Activated T-cell treated with anti-CD3 and anti-CD28 coated beads, Interleukin-2, amount 50 U/mL, for 72 hours (primary cell): Measurements from ENCODE around the gene LCN1. TPM values are rescaled to one million over a fixed set of nuclear protein-coding genes. Genes with fewer than 3 reads are reported as not detected.
"Not testable (repeated sequence)": the region's sequence is repeated elsewhere in the genome, so short reads cannot be mapped to it uniquely, and the experiment has no call there.

Experiments used
- ATAC-seq, 2 donors: fragments of 150-1000 bp; cut with Tn5 transposase; replicated peaks in 1 of 2; 2 replicates each; pipeline ENCODE4 v1.10.0; 2021; ENCODE audit warnings: moderate library complexity in 2 of 2, mild to moderate bottlenecking in 1 of 2
- DNase-seq, 2 donors: peaks; one replicate each; pipeline ENCODE4 v3.0.0; 2021 to 2022; ENCODE audit warnings: mixed read lengths in 1 of 2
- H3K27ac Mint-ChIP-seq: one replicate; pipeline ENCODE4 v1.8.0; 2022; ENCODE audit warnings: mild to moderate bottlenecking, moderate library complexity, mixed read lengths
- H3K27me3 Mint-ChIP-seq: one replicate; pipeline ENCODE4 v1.8.0; 2022; ENCODE audit warnings: low read depth, mixed read lengths
- H3K36me3 Mint-ChIP-seq, 2 donors: one replicate each; pipeline ENCODE4 v1.8.0; 2022; ENCODE audit warnings: mixed read lengths in 2 of 2, mild to moderate bottlenecking in 1 of 2; ENCODE audit not compliant: insufficient read depth in 2 of 2
- H3K4me1 Mint-ChIP-seq: one replicate; pipeline ENCODE4 v1.8.0; 2022; ENCODE audit warnings: low read depth, mixed read lengths
- H3K4me3 Mint-ChIP-seq, 2 donors: one replicate each; pipeline ENCODE4 v1.8.0; 2022; ENCODE audit warnings: mild to moderate bottlenecking in 2 of 2, mixed read lengths in 2 of 2, moderate library complexity in 2 of 2
- H3K9me3 Mint-ChIP-seq, 2 donors: one replicate each; pipeline ENCODE4 v1.8.0; 2022; ENCODE audit warnings: mixed read lengths in 2 of 2
- total RNA-seq, 2 donors: library from RNA; stranded (reverse); gene quantifications; one replicate each; pipeline ENCODE4 v1.2.3, GENCODE V29; 2022

LCN1 gene
- total RNA-seq, 2 donors from 2014 or later, result not detected

GRCh38 chr9:135526730-135527571 lies 5.7 kb downstream of the LCN1 start:
- H3K4me1 Mint-ChIP-seq, result no peaks in the 10 kb centered on the region
- DNase-seq (no peak), ATAC-seq (no peak)
- H3K27ac Mint-ChIP-seq, result no peak overlapping the region
- H3K9me3 Mint-ChIP-seq, result no peaks in the 10 kb centered on the region
- H3K27me3 Mint-ChIP-seq, result no peaks in the 10 kb centered on the region
- no peak overlapping the region for H3K4me3 Mint-ChIP-seq
- H3K36me3 Mint-ChIP-seq, result no peaks in the 10 kb centered on the region

DNA sequence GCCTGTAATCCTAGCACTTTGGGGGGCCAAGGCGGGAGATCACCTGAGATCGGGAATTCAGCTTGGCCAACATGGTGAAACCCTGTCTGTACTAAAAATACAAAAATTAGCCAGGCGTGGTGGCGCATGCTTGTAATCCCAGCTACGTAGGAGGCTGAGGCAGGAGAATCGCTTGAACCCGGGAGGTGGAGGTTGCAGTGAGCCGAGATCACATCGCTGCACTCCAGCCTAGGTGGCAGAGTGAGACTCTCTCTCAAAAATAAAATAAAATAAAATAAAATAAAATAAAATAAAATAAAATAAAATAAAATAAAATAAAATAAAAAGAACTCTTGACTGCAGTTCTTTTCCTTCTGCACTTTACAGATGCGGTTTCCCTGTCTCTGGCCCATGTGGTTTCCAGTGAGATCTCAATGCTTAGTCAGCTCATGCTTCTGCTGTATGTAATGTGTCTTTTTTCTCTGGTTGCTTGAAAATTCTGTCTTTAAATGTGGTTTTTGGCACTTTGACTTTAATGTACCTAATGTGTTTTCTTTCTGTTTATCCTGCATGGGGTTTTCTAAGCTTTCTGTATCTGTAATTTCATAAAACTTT lies 7.7 kb downstream of the LCN1 start:
- H3K4me1 Mint-ChIP-seq, DNase-seq, H3K9me3 Mint-ChIP-seq, H3K4me3 Mint-ChIP-seq, H3K36me3 Mint-ChIP-seq, H3K27ac Mint-ChIP-seq, H3K27me3 Mint-ChIP-seq: not testable (repeated sequence)
- peak in 1 of 2 donors; percentile 25 for ATAC-seq

- H3K27ac Mint-ChIP-seq, result no peak overlapping the region
- ATAC-seq (no peak), DNase-seq (no peak)
- H3K36me3 Mint-ChIP-seq, result no peaks in the 10 kb centered on the region
- H3K4me3 Mint-ChIP-seq, result no peak overlapping the region
- no peaks in the 10 kb centered on the region for H3K9me3 Mint-ChIP-seq
- H3K27me3 Mint-ChIP-seq, result no peaks in the 10 kb centered on the region
- no peaks in the 10 kb centered on the region for H3K4me1 Mint-ChIP-seq
Measured at GRCh38 chr9:135530146-135530545, 8.9 kb downstream of the LCN1 start.

DNA sequence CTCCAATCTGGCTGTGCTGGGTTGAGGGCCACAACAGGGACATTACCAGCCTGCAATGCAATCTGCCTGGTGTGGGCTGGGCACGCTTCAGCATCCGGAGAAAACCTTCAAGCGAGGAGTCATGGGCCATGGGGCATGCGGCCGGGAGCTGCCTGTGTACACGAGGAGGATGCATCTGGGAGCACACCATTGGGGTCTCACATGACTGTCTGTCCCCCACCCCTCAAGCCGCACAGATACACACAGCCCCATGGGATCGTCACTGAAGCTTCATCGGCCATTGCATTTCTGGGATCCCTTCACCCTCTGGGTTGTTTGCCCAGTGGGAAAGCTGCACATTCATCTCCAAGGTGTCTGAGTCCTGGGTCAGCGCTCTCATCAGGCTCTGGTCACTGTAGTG lies 9.9 kb downstream of the LCN1 start:
- H3K27me3 Mint-ChIP-seq, result no peaks in the 10 kb centered on the region
- no peak overlapping the region for H3K4me3 Mint-ChIP-seq
- no peak overlapping the region for H3K27ac Mint-ChIP-seq
- no peaks in the 10 kb centered on the region for H3K36me3 Mint-ChIP-seq
- H3K4me1 Mint-ChIP-seq, result no peaks in the 10 kb centered on the region
- DNase-seq (no peak), ATAC-seq (no peak)
- no peaks in the 10 kb centered on the region for H3K9me3 Mint-ChIP-seq

DNA sequence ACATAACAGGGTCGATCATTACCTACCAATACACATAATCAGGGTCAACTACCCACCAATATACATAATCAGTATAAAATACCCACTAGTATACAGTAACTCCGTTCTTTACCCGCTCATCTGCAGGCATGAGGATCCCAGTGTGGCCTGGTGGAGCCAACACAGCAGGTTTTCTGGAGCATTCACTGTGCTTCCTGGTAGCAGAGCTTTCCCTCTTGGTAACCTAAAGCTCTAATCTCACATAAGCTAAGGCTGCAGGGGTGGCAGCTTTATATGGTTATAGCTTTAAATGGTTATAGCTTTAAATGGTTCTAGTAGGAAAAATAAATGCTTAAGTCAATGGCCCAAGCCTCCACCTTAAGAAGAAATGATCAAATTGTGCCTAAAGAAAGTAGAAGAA lies 11.9 kb downstream of the LCN1 start:
- DNase-seq (no peak), ATAC-seq (no peak)
- Mint-ChIP-seq H3K4me3 (no peak overlapping the region), H3K9me3 (no peaks in the 10 kb centered on the region), H3K4me1 (no peaks in the 10 kb centered on the region), H3K27me3 (no peaks in the 10 kb centered on the region), H3K36me3 (no peaks in the 10 kb centered on the region), H3K27ac (no peak overlapping the region)

- ATAC-seq (no peak), DNase-seq (no peak)
- no peaks in the 10 kb centered on the region for H3K36me3 Mint-ChIP-seq
- H3K4me3 Mint-ChIP-seq, result no peak overlapping the region
- H3K27ac Mint-ChIP-seq, result no peak overlapping the region
- no peaks in the 10 kb centered on the region for H3K4me1 Mint-ChIP-seq
- no peaks in the 10 kb centered on the region for H3K9me3 Mint-ChIP-seq
- H3K27me3 Mint-ChIP-seq, result no peaks in the 10 kb centered on the region
Measured at GRCh38 chr9:135533674-135534073, 12.4 kb downstream of the LCN1 start.

DNA sequence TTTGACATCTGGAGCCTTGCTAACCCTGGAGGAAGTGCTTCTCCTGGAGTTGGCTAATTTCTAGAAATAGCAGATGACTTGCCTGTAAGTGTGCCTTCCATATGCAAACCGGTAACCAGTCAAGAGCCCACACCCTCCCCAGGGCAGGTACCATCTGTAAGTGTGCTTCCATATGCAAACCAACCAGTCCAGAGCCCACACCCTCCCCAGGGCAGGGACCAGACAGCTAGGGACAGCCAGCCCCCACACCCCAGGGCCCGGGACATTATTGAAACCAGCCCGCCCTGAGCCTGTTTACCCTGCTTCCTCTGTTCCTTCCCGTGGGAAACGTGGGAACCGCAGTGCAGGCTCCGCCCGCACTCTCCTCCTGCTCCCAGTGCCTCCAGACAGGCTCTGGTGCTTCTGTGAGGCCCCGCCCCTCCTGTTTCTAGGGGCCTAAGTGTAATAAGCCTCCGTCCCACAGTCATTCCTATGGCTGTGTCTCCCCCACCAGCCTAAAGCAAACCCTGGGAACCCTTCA lies 13.0 kb downstream of the LCN1 start:
- not testable (repeated sequence) for DNase-seq, H3K4me3 Mint-ChIP-seq, H3K36me3 Mint-ChIP-seq, H3K27ac Mint-ChIP-seq, ATAC-seq, H3K27me3 Mint-ChIP-seq, H3K9me3 Mint-ChIP-seq, H3K4me1 Mint-ChIP-seq

- H3K4me1 Mint-ChIP-seq, H3K36me3 Mint-ChIP-seq, DNase-seq, H3K4me3 Mint-ChIP-seq, H3K9me3 Mint-ChIP-seq, H3K27me3 Mint-ChIP-seq, H3K27ac Mint-ChIP-seq, ATAC-seq: not testable (repeated sequence)
Measured at GRCh38 chr9:135534826-135535225, 13.6 kb downstream of the LCN1 start.

DNA sequence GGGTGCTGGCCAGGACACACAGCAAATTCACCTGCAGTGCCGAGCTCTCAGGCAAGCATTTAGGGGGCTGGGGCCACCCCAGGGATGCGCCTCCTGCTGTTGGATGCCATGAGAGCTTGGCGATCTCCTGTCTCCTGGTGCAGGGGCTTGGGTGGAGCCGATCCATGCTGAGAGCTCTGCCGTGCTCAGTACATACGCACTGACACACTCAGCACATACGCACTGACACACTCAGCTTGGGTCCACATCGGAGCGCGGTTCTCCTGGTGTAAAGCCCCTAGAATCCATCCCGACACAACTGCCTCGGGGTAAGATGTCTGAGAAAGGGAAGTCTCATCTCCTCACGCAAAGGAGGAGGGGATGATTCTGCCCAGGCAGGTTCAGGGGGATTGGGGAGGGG lies 14.4 kb downstream of the LCN1 start:
- H3K27me3 Mint-ChIP-seq, result peaks cover 13% of the 10 kb centered on the region
- H3K27ac Mint-ChIP-seq, ATAC-seq, H3K9me3 Mint-ChIP-seq, H3K4me3 Mint-ChIP-seq, DNase-seq, H3K36me3 Mint-ChIP-seq, H3K4me1 Mint-ChIP-seq: not testable (repeated sequence)

GRCh38 chr9:135536216-135536615 lies 15.0 kb downstream of the LCN1 start:
- Mint-ChIP-seq H3K4me1 (no peaks in the 10 kb centered on the region), H3K9me3 (no peaks in the 10 kb centered on the region), H3K27ac (no peak overlapping the region), H3K36me3 (no peaks in the 10 kb centered on the region), H3K27me3 (peaks cover 13% of the 10 kb centered on the region), H3K4me3 (no peak overlapping the region)
- DNase-seq (no peak), ATAC-seq (peak in 1 of 2 donors; percentile 53)

DNA sequence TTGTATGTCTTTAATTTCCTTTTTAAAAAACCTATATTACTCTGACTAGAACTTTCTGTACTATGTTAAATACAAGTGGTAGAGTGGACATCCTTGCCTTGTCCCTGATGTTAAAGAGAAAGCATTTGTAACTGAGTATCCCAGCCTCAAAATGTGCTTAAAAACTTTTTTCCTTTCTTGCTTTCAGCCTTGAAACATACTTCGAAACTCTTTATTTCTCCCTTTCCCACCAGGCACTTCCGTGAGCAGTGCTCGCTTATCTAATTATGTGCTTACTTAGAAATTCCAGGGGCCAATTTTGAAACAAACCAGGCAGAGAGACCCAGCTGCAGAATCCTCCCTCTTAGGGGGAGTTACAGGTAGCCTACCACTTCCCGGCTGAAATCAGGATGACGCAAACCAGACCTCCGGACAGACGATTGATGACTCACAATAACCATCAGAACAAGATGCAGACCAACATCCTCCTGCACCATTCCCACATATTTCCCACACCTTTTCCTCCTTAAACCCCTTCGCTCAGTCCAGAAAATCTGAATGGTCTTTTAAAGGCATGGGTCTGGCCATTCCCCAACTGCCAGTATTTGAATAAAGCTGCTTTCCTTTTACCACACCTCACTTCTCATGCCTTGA lies 22.1 kb downstream of the LCN1 start:
- ATAC-seq, DNase-seq, H3K9me3 Mint-ChIP-seq, H3K36me3 Mint-ChIP-seq, H3K27ac Mint-ChIP-seq, H3K4me3 Mint-ChIP-seq, H3K4me1 Mint-ChIP-seq: not testable (repeated sequence)
- H3K27me3 Mint-ChIP-seq, result peaks cover 24% of the 10 kb centered on the region

- H3K36me3 Mint-ChIP-seq, result no peaks in the 10 kb centered on the region
- ATAC-seq (no peak), DNase-seq (no peak)
- peaks cover 13% of the 10 kb centered on the region for H3K27me3 Mint-ChIP-seq
- H3K9me3 Mint-ChIP-seq, result no peaks in the 10 kb centered on the region
- H3K27ac Mint-ChIP-seq, result no peak overlapping the region
- H3K4me3 Mint-ChIP-seq, result no peak overlapping the region
- no peaks in the 10 kb centered on the region for H3K4me1 Mint-ChIP-seq
Measured at GRCh38 chr9:135544981-135545635, 23.9 kb downstream of the LCN1 start.

- not testable (repeated sequence) for H3K4me1 Mint-ChIP-seq, ATAC-seq, H3K4me3 Mint-ChIP-seq, H3K36me3 Mint-ChIP-seq, DNase-seq, H3K27ac Mint-ChIP-seq, H3K9me3 Mint-ChIP-seq
- H3K27me3 Mint-ChIP-seq, result peaks cover 11% of the 10 kb centered on the region
Measured at GRCh38 chr9:135545646-135546176, 24.5 kb downstream of the LCN1 start, which contains the start of gene OBP2A. TSS of gene OBP2A (plus strand) at chr9:135546126. CDS start at chr9:135546181, 55 bp downstream.
